COLO668 (cell line): ENCODE data around the gene SLC22A15.
"Not testable (repeated sequence)": the region's sequence is repeated elsewhere in the genome, so short reads cannot be mapped to it uniquely, and the experiment has no call there.

ENCODE experiments used
- DNase-seq: peaks from one replicate; lab custom pipeline; 2025; ENCODE audit not compliant: unreplicated experiment; lab: John Stamatoyannopoulos, UW

SLC22A15 gene

GRCh38 chr1:116031302-116031835 lies 55.1 kb downstream of the SLC22A15 start:
- DNase-seq = no peak

GRCh38 chr1:116033322-116033721 lies 57.0 kb downstream of the SLC22A15 start:
- DNase-seq = no peak

DNA sequence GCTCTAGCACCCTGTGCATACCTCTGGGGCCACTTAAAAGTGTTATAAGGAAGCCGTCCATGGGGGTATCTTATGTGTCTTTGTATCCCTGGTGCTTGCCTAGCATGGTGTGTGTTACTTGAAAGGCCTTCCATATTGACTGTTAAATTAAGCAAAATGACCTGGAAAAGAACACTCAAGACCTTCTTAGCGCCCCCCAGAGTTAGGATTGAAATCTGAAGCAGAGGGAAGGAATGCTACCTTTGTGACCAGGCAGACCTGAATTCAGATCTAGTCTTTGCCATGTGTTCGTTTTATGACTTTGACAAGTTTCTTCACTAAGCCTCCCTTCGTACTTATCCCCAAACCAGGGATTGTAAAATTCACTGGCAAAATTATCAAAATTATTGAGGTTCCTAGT lies 59.9 kb downstream of the SLC22A15 start:
- DNase-seq = no peak

DNA sequence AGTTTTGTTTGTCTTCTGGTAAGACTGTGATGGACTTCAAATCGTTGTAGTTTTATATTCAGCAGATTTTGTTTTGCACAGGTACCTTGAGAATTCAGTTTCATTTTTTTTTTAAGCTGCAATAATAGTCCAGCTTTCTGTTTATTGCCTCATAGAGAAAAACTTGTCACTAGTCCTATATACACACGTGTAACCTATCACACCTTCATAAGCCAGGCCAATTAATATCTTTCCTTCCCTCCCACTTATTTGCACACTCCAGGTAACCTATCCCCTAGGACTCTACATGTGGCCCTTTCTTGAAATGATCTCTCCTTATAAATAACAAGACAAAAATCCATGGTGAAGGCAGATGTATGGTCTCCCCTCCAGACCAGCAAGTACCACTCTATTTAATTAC lies 62.4 kb downstream of the SLC22A15 start:
- no peak for DNase-seq

- no peak for DNase-seq
Observed at GRCh38 chr1:116044071-116044470, 67.8 kb downstream of the SLC22A15 start.

DNA sequence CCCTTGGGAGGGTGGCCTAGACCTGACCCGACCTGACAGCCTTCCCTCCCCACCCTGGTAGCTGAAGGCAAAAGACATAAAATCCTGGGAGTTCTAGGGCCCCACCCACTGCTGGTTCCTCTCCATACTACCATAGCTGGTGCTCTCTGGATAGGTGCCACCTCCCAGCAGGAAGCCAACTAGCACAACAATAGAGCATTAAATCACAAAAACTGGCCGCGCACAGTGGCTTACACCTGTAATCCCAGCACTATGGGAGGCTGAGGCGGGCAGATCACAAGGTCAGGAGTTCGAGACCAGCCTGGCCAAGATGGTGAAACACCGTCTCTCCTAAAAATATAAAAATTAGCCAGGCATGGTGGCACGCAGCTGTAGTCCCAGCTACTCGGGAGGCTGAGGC lies 70.6 kb downstream of the SLC22A15 start:
- DNase-seq = not testable (repeated sequence)

DNA sequence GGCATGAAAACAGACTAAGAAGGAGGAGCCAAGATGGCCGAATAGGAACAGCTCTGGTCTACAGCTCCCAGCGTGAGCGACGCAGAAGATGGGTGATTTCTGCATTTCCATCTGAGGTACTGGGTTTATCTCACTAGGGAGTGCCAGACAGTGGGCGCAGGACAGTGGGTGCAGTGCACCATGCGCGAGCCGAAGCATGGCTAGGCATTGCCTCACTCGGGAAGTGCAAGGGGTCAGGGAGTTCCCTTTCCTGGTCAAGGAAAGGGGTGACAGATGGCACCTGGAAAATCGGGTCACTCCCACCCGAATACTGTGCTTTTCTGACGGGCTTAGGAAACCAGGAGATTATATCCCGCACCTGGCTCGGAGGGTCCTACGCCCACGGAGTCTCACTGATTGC lies 75.6 kb downstream of the SLC22A15 start:
- not testable (repeated sequence) for DNase-seq

DNA sequence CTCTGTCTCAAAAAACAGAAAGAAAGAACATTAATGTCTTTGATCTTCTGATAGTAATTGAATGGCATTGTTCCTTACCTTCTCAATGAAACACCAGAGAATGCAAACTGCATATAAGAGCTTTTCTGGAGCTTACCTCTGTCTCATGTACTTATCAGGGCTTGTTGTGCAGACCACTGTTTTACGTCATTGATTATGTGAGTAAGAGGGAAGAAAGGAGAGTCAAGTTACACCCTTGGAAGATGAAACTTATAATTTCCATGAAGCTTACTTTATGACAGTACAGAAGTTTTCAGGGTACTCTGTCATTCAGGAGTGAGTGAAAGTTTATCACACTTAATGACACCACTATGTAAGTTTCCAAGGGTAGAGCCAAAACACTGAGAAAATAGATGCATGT lies 85.9 kb downstream of the SLC22A15 start:
- DNase-seq = no peak

- DNase-seq = no peak
Observed at GRCh38 chr1:116064616-116065015, 88.3 kb downstream of the SLC22A15 start.

- DNase-seq = no peak
Observed at GRCh38 chr1:116066868-116067565, 90.7 kb downstream of the SLC22A15 start.

GRCh38 chr1:116067566-116067890 lies 91.2 kb downstream of the SLC22A15 start:
- no peak for DNase-seq

GRCh38 chr1:116075575-116075974 lies 99.3 kb downstream of the SLC22A15 start:
- DNase-seq = no peak

GRCh38 chr1:116075990-116076389 lies 99.7 kb downstream of the SLC22A15 start:
- no peak for DNase-seq

GRCh38 chr1:116076831-116077230 lies 100.5 kb downstream of the SLC22A15 start:
- DNase-seq = no peak

DNA sequence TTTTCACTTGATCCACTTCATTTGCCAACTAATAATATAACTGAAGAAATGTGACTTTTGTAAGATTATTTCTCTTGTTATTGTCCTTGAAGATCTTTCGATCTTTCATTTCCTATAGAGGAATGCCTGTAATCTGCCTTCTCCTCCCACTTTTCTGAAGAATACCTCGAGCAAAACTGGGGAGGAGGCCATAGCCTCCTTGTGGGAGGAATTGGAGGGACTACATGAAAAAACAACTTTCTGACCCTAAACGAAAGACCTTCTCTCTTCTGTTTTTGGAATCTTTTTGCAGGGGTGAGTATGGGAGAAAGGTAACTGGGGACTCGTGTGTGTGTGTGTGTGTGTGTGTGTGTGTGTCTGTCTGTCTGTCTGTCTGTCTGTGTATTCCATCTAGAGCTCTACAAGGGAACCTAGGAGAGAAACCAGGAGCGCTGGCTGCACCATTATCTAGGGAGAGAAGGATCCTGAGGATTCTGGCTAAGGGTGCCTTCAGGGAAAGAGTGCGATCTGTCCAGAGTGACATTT lies 102.4 kb downstream of the SLC22A15 start:
- no peak for DNase-seq

DNA sequence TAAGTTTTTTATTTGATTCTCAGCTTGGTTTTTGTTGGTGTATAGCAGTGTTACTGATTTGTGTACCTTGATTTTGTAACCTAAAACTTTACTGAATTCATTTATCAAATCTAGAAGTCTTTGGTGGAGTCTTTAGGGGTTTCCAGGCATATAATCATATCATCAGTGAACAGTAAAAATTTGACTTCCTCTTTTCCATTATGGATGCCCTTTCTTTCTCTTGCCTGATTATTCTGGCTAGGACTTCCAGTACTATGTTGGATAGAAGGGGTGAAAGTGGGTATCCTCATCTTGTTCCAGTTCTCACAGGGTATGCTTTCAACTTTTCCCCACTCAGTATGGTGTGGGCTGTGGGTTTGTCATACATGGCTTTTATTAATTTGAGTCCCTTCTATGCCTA lies 111.3 kb downstream of the SLC22A15 start:
- no peak for DNase-seq

- no peak for DNase-seq
Observed at GRCh38 chr1:116089870-116090269, 113.6 kb downstream of the SLC22A15 start.

- no peak for DNase-seq
Observed at GRCh38 chr1:116091083-116091482, 114.8 kb downstream of the SLC22A15 start.

GRCh38 chr1:116092752-116093489 lies 116.6 kb downstream of the SLC22A15 start:
- no peak for DNase-seq

DNA sequence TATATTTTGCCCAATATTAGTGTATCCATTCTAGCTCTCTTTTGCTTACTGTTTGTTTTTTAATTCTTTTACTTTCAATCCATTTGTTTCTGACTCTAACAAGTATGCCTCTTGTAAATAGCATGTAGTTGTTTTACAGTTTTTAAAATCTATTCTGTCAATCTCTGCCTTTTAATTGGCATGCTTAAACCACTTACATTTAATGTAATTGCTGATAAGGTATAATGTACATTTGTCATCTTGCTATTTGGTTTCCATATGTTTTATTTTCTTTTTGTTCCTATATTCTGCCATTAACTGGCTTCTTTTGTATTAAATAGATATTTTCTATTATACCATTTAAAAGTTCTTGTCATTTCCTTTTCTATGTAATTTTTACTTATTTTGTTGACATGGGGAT lies 118.7 kb downstream of the SLC22A15 start:
- no peak for DNase-seq

DNA sequence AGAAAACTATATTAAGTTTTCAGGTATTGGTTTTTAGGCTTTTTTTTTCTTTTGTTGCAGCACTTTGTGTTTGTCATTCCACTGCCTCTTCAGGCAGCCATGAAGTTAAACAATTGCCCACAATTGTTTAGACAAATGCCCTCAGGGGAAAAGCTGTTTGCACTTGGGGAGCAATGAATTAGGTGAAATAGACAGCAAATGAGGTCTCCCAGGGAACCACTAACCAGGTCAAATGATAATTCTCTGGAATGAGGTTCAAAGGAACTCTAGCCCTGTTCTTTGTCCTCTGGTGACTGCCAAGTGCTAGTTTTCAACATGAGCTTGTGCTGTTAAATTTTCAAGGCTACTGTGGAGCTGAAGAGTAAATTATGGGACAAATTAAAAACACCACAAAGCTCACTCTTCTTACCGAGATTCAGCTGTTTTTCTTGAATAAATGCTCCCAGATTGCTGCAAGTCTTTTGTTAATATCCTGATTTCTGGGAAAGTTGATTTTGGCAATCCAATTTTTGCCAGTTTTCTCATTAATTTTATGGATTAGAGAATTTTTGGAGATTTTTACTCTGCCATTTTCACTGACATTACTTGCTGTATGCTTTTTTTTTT lies 119.8 kb downstream of the SLC22A15 start:
- DNase-seq = no peak

- no peak for DNase-seq
Observed at GRCh38 chr1:116097626-116098025, 121.3 kb downstream of the SLC22A15 start.
